GM12874 (cell line): ENCODE results near the gene RXRB.

Source experiments
- CTCF ChIP-seq: IDR thresholded peaks from 2 replicates; pipeline ENCODE4 v1.5.1; 2011; ENCODE audit warnings: low read depth, mild to moderate bottlenecking, control low read depth, low read length, moderate library complexity; ENCODE audit not compliant: insufficient read depth

RXRB gene

DNA sequence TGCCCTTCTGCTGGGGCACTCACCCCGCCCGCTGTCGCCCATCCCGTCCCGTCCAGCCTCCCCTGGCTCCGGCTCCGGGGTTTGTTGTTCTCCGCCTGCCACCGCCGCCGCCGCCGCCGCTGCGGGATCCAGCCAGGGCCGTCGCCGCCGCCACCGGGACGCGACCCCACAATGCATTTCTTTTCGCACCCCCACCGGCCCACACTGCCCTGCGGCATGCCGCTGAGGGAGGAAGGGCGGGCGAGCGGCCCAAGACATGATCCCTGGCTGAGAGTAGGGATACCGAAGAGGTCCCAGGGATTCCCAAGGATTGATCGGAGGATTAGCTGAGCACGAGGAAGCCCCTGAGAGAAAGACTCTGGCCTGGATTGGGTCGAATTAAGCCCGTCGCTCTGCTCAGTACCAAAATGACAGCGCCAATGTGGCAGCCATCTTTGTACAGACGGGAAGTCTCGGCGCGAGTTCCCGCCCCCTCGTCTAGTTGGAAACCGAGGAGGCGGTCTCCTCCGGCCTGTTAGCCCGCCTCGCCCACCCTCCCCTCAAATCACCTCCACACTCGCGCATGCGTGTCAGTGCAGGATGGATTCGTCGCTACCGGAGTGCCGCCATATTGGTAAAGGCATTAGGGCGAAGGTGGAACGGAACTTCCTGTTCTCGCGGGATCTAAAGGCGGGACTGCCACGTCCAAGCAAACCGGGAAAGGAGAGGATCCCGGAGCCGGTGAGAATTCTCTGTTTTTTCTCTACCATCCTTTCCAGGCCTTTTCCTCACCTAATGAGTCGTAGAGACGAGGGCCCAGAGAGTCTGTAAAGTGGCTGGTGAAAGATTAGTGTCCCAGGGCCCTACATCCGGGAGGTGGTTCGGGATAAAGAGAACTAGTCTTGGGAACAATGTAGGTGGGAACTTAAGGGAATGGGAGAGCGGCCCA is at the start of gene RXRB, which contains the start of gene SLC39A7:
TSS of gene RXRB (minus strand) at position 447 of the 928 bp plus-strand sequence. CDS start at position 258, 189 bp downstream.
TSS of gene SLC39A7 (plus strand) at position 649 of the 928 bp plus-strand sequence. CDS start 379 bp downstream, outside the sequence.
- no peak for TF ChIP-seq CTCF

DNA sequence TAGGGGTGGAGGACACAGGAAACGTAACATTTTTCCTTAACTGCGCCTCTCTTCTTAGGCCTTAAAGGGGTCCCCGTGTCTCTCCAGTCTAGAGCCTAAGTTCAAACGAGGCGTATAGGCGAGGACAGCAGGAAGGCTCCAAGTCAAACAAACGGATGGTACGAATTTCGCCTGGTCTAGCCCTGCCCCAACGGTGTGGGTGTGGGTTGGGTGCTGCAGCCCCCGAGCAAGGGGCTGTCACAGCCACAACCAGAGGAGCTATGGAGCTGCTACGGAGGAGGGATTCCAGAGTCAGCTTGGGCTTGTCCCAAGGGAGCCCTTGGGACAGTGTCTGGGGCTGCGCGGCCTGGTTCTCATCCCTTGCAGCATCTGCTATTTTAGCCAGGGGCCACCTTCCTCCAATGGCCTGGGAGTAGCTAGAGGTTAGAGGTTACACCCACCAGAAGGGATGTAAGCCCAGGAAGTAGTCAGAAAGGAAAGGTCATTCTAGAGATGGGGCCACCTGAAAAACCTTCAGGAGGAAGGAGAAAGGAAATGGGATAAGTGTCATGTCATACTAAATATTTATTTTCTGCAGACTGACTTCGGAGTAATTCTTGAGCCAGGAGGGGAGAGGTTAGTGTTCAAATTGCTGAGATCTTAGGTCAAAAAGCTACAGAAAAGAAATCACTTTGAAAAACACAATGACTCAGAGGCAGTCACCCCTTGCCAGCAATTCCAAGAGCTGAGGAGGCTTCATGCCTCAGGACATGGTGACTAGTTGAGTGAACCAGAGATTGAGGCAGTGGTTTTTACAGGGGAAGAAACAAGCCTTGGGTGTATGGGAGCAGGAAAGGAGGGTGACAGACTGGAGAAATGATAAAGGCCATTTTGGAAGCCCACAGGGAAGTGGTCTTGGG is 49.5 kb upstream of the RXRB start:
- no peak for TF ChIP-seq CTCF

GRCh38 chr6:33248932-33249731 is 48.7 kb upstream of the RXRB start:
- no peak for TF ChIP-seq CTCF

GRCh38 chr6:33248643-33248931 is 48.1 kb upstream of the RXRB start:
- no peak for TF ChIP-seq CTCF

DNA sequence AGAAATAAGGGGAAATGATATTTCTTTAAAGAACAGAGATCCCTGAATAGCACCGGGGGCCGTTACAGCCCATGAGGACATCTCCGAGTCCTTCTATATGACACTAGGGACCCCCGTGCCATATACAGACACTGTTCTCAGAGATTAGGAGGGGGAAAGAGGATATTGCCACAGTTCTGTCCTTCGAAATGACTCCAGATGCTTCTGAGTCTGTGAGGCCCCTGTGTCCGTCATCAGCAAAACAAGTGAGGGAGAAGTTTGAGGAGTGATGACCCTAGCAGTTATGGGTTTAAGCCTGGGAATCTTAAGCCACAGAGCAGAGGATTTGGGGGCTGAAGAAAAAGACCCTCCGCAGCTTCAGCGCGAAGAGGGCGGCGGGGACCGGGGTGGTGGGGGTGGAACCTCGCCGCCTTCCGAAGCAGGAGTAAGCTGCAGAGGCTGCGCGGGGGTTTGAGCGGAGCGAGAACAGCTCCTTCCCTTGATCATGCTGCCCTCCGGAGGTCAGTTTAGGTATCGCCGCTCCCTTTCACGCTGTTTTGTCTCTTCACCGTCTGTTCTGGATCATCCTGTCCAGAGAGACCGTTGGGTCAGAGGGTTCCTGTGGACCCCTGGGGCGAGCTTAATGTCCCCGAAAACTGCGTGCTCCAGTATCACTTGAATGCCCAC is 47.6 kb upstream of the RXRB start:
- TF ChIP-seq CTCF, result peak; percentile 93

- TF ChIP-seq CTCF, result no peak
These were observed 43.0 kb upstream of the RXRB start for GRCh38 chr6:33243476-33243875.
